ENCODE results near the gene RALA. TPM values are rescaled to one million over a fixed set of nuclear protein-coding genes. Genes with fewer than 3 reads are reported as not detected.

RALA gene
- total RNA-seq: 10 to 100 TPM; 32.5 to 32.8 TPM

- ATAC-seq (peak; percentile 96), DNase-seq (peak; percentile 90)
- TF ChIP-seq CTCF (IDR thresholded peaks at IDR 0.05): no peak
- peaks cover 12% of the 10 kb centered on the region for H3K36me3 Mint-ChIP-seq (ENCODE audit: low read depth)
- no peaks in the 10 kb centered on the region for H3K9me3 Mint-ChIP-seq
- intact Hi-C loops (cut with micrococcal nuclease): loop anchor here (5.0 kb wide), 1 partner anchor 36 kb away; no protein-coding TSS in a partner anchor
- ChIA-PET CTCF (interaction anchor here (0.7 to 4.7 kb wide), 12 partner anchors 9 to 512 kb away, joined by 3 to 59 read pairs (median 4); no protein-coding TSS in a partner anchor), POLR2A (interaction anchor here (0.8 to 3.3 kb wide), 15 partner anchors 8 to 511 kb away, joined by 3 to 12 read pairs (median 4); partner anchors contain the start of genes MPLKIP and SUGCT)
- H3K4me3 Mint-ChIP-seq: peak within 1 kb of the TSS; percentile 99
- no peaks in the 10 kb centered on the region for H3K27me3 Mint-ChIP-seq
- H3K27ac Mint-ChIP-seq: peak within 1 kb of the TSS; percentile 95
- H3K4me1 Mint-ChIP-seq (ENCODE audit: low read depth): peaks cover 47% of the 10 kb centered on the region
Measured at GRCh38 chr7:39623047-39623731, at the start of gene RALA. TSS of gene RALA (plus strand) at chr7:39623572. CDS start at chr7:39686668, 63,096 bp downstream.

- ChIA-PET CTCF (interaction anchor here (11.4 kb wide), 1 partner anchor 171 kb away, joined by 364 read pairs; no protein-coding TSS in a partner anchor), POLR2A (no interaction called here)
- ATAC-seq: no peak
- Mint-ChIP-seq H3K27ac (peak overlapping the region; percentile 35), H3K4me1 (ENCODE audit: low read depth) (peaks cover 7% of the 10 kb centered on the region), H3K9me3 (no peaks in the 10 kb centered on the region), H3K4me3 (no peak overlapping the region), H3K27me3 (no peaks in the 10 kb centered on the region), H3K36me3 (ENCODE audit: low read depth) (peaks cover 6% of the 10 kb centered on the region)
- no peak for TF ChIP-seq CTCF (IDR thresholded peaks at IDR 0.05)
- intact Hi-C loops (cut with micrococcal nuclease): no loop called here
- DNase-seq: no peak
Measured at GRCh38 chr7:39574673-39575349, 48.6 kb upstream of the RALA start.

GRCh38 chr7:39577229-39577874 is 46.0 kb upstream of the RALA start:
- ATAC-seq: no peak
- Mint-ChIP-seq H3K4me1 (ENCODE audit: low read depth) (peaks cover 11% of the 10 kb centered on the region), H3K4me3 (no peak overlapping the region), H3K27ac (no peak overlapping the region), H3K36me3 (ENCODE audit: low read depth) (peaks cover 3% of the 10 kb centered on the region), H3K9me3 (no peaks in the 10 kb centered on the region), H3K27me3 (no peaks in the 10 kb centered on the region)
- intact Hi-C loops (cut with micrococcal nuclease): no loop called here
- no peak for DNase-seq
- ChIA-PET POLR2A (no interaction called here), CTCF (interaction anchor here (0.8 to 11.4 kb wide), 5 partner anchors 12 to 168 kb away, joined by 4 to 364 read pairs (median 59); partner anchors contain the start of gene RALA)
- TF ChIP-seq CTCF (IDR thresholded peaks at IDR 0.05): no peak

GRCh38 chr7:39580149-39580874 is 43.1 kb upstream of the RALA start:
- peak; percentile 87 for DNase-seq
- no peaks in the 10 kb centered on the region for H3K36me3 Mint-ChIP-seq (ENCODE audit: low read depth)
- TF ChIP-seq CTCF (IDR thresholded peaks at IDR 0.05): peak; percentile 83
- ChIA-PET POLR2A (interaction anchor here (0.7 to 1.8 kb wide), 9 partner anchors 9 to 175 kb away, joined by 3 to 6 read pairs (median 4); no protein-coding TSS in a partner anchor), CTCF (interaction anchor here (0.6 to 11.4 kb wide), 66 partner anchors 9 to 554 kb away, joined by 3 to 364 read pairs (median 4); partner anchors contain the start of genes RALA and YAE1)
- peak overlapping the region; percentile 73 for H3K27ac Mint-ChIP-seq
- intact Hi-C loops (cut with micrococcal nuclease): loop anchor here (2.0 kb wide), 1 partner anchor 164 kb away; no protein-coding TSS in a partner anchor
- peaks cover 15% of the 10 kb centered on the region for H3K4me1 Mint-ChIP-seq (ENCODE audit: low read depth)
- H3K9me3 Mint-ChIP-seq: no peaks in the 10 kb centered on the region
- no peak overlapping the region for H3K4me3 Mint-ChIP-seq
- ATAC-seq: peak; percentile 95
- H3K27me3 Mint-ChIP-seq: no peaks in the 10 kb centered on the region

Measured in activated CD8-positive, alpha-beta T cell treated with anti-CD3 and anti-CD28 coated beads for 36 hours (primary cell).